Trophoblast cell (in vitro differentiated cells and primary cell): ENCODE results near the gene EME1.

Experiments used
- DNase-seq, 2 donors: peaks; one replicate each; pipeline ENCODE4 v3.0.0-alpha.2; 2016
- H2AFZ ChIP-seq: 2 replicates; pipeline ENCODE4 v1.6.1; 2013; ENCODE audit warnings: low read length, moderate library complexity, mild to moderate bottlenecking; ENCODE audit not compliant: insufficient read depth, poor library complexity
- H2AK5ac ChIP-seq: 2 replicates; pipeline ENCODE4 v1.6.1; 2013; ENCODE audit warnings: mild to moderate bottlenecking, low read length
- H2BK120ac ChIP-seq: 2 replicates; pipeline ENCODE4 v1.6.1; 2013; ENCODE audit warnings: low read length, mild to moderate bottlenecking, moderate library complexity; ENCODE audit not compliant: insufficient read depth, poor library complexity
- H2BK12ac ChIP-seq: 2 replicates; pipeline ENCODE4 v1.6.1; 2013; ENCODE audit warnings: mild to moderate bottlenecking, low read length, moderate library complexity
- H2BK5ac ChIP-seq: 2 replicates; pipeline ENCODE4 v1.6.1; 2013; ENCODE audit warnings: low read length, low read depth, moderate library complexity, mild to moderate bottlenecking; ENCODE audit not compliant: poor library complexity
- H3K14ac ChIP-seq: 2 replicates; pipeline ENCODE4 v1.6.1; 2013; ENCODE audit warnings: mild to moderate bottlenecking, low read length
- H3K18ac ChIP-seq: 2 replicates; pipeline ENCODE4 v1.6.1; 2013; ENCODE audit warnings: mild to moderate bottlenecking, low read length
- H3K23ac ChIP-seq: 2 replicates; pipeline ENCODE4 v1.6.1; 2013; ENCODE audit warnings: low read length
- H3K27ac ChIP-seq: 2 replicates; pipeline ENCODE4 v1.5.1; 2013; ENCODE audit warnings: low read depth, mild to moderate bottlenecking, inconsistent platforms, low read length, moderate library complexity
- H3K27me3 ChIP-seq: 2 replicates; pipeline ENCODE4 v1.6.1; 2013; ENCODE audit warnings: inconsistent platforms, mild to moderate bottlenecking, low read length, moderate library complexity; ENCODE audit not compliant: insufficient read depth
- H3K36me3 ChIP-seq, 2 experiments: 1 replicate in 1 of 2; 2 replicates in 1 of 2; pipeline ENCODE4 v1.6.1; 2013; ENCODE audit warnings: low read length in 2 of 2, mild to moderate bottlenecking in 2 of 2, moderate library complexity in 1 of 2; ENCODE audit not compliant: insufficient read depth in 2 of 2, control insufficient read depth in 1 of 2
- H3K4ac ChIP-seq: 2 replicates; pipeline ENCODE4 v1.6.1; 2013; ENCODE audit warnings: low read depth, mild to moderate bottlenecking, low read length, moderate library complexity
- H3K4me1 ChIP-seq, 2 experiments: 1 replicate in 1 of 2; 2 replicates in 1 of 2; pipeline ENCODE4 v1.6.1; 2013; ENCODE audit warnings: low read length in 2 of 2, mild to moderate bottlenecking in 2 of 2, moderate library complexity in 1 of 2; ENCODE audit not compliant: insufficient read depth in 2 of 2, control insufficient read depth in 1 of 2
- H3K4me2 ChIP-seq: 2 replicates; pipeline ENCODE4 v1.6.1; 2013; ENCODE audit warnings: inconsistent platforms, mild to moderate bottlenecking, low read length, moderate library complexity
- H3K4me3 ChIP-seq: 2 replicates; pipeline ENCODE4 v1.5.1; 2013; ENCODE audit warnings: mild to moderate bottlenecking, low read depth, low read length, inconsistent platforms
- H3K79me1 ChIP-seq: one replicate; pipeline ENCODE4 v1.6.1; 2013; ENCODE audit warnings: low read length
- H3K79me2 ChIP-seq: 2 replicates; pipeline ENCODE4 v1.6.1; 2013; ENCODE audit warnings: low read length, mild to moderate bottlenecking; ENCODE audit not compliant: control insufficient read depth, insufficient read depth, poor library complexity
- H3K9ac ChIP-seq: 2 replicates; pipeline ENCODE4 v1.6.1; 2013; ENCODE audit warnings: mild to moderate bottlenecking, low read length
- H3K9me3 ChIP-seq: 2 replicates; pipeline ENCODE4 v1.6.1; 2013; ENCODE audit warnings: low read depth, mild to moderate bottlenecking, control low read depth, inconsistent platforms, low read length; ENCODE audit not compliant: insufficient read depth
- H4K12ac ChIP-seq: 2 replicates; pipeline ENCODE4 v1.6.1; 2013; ENCODE audit warnings: low read depth, mild to moderate bottlenecking, low read length, moderate library complexity
- H4K8ac ChIP-seq: 2 replicates; pipeline ENCODE4 v1.6.1; 2013; ENCODE audit warnings: low read depth, mild to moderate bottlenecking, low read length, moderate library complexity
- H4K91ac ChIP-seq: one replicate; pipeline ENCODE4 v1.6.1; 2013; ENCODE audit warnings: low read depth, mild to moderate bottlenecking, low read length, moderate library complexity
- WGBS: extraction: QIAGEN DNeasy Blood & Tissue Kit; methylation state at CpG from one replicate; pipeline ENCODE4 v1.1.7; 2013; ENCODE audit warnings: missing lambda C conversion rate; ENCODE audit not compliant: insufficient read length, insufficient coverage; ENCODE audit errors: extremely low coverage; 5-methylcytosine and 5-hydroxymethylcytosine counted together

The EME1 gene

GRCh38 chr17:50393700-50394099 lies 20.7 kb downstream of the EME1 start:
- Histone ChIP-seq H2AK5ac (no peak overlapping the region), H3K4me2 (no peak overlapping the region), H2AFZ (no peak overlapping the region), H3K18ac (no peak overlapping the region), H2BK12ac (no peak overlapping the region), H3K9ac (no peak overlapping the region), H2BK5ac (no peak overlapping the region), H4K12ac (no peak overlapping the region), H3K27me3 (no peaks in the 10 kb centered on the region), H3K27ac (no peak overlapping the region), H3K4ac (no peak overlapping the region), H4K91ac (no peak overlapping the region), H2BK120ac (no peak overlapping the region), H3K36me3 (peaks cover 42 to 59% of the 10 kb centered on the region in 2 experiments), H4K8ac (no peak overlapping the region), H3K79me1 (peaks cover 9% of the 10 kb centered on the region), H3K79me2 (peaks cover 15% of the 10 kb centered on the region), H3K9me3 (no peaks in the 10 kb centered on the region), H3K4me3 (no peak overlapping the region), H3K23ac (no peak overlapping the region), H3K4me1 (peaks cover 2 to 16% of the 10 kb centered on the region in 2 experiments), H3K14ac (no peak overlapping the region)
- DNase-seq: no peak
- WGBS: no CpG with 5 or more reads among the region's 5 CpGs

- H3K4ac ChIP-seq: no peak overlapping the region
- no peak overlapping the region for H3K4me3 ChIP-seq
- DNase-seq: no peak
- peaks cover 3% of the 10 kb centered on the region for H3K9me3 ChIP-seq
- no peak overlapping the region for H3K23ac ChIP-seq
- WGBS: no CpG with 5 or more reads among the region's 3 CpGs
- H2BK5ac ChIP-seq: no peak overlapping the region
- H3K27ac ChIP-seq: no peak overlapping the region
- H3K9ac ChIP-seq: no peak overlapping the region
- no peak overlapping the region for H4K12ac ChIP-seq
- no peak overlapping the region for H3K4me2 ChIP-seq
- peaks cover 15% of the 10 kb centered on the region for H3K79me2 ChIP-seq
- peaks cover 35 to 51% of the 10 kb centered on the region in 2 experiments for H3K36me3 ChIP-seq
- no peak overlapping the region for H4K91ac ChIP-seq
- no peak overlapping the region for H4K8ac ChIP-seq
- H3K4me1 ChIP-seq: peaks cover 2 to 16% of the 10 kb centered on the region in 2 experiments
- H3K18ac ChIP-seq: no peak overlapping the region
- no peak overlapping the region for H2AFZ ChIP-seq
- H2AK5ac ChIP-seq: no peak overlapping the region
- no peak overlapping the region for H3K14ac ChIP-seq
- H3K79me1 ChIP-seq: peaks cover 9% of the 10 kb centered on the region
- H2BK120ac ChIP-seq: no peak overlapping the region
- H2BK12ac ChIP-seq: no peak overlapping the region
- no peaks in the 10 kb centered on the region for H3K27me3 ChIP-seq
These were observed 21.7 kb downstream of the EME1 start for GRCh38 chr17:50394711-50395110.

- Histone ChIP-seq H3K4me2 (peak overlapping the region; percentile 96), H3K14ac (peak overlapping the region; percentile 75), H3K27me3 (no peaks in the 10 kb centered on the region), H3K9me3 (peaks cover 3% of the 10 kb centered on the region), H2BK5ac (peak overlapping the region; percentile 51), H2AK5ac (peak overlapping the region; percentile 85), H2BK120ac (peak overlapping the region; percentile 0), H3K36me3 (peaks cover 27 to 38% of the 10 kb centered on the region in 2 experiments), H3K27ac (no peak overlapping the region), H3K4me1 (peaks cover 2 to 16% of the 10 kb centered on the region in 2 experiments), H2AFZ (peak overlapping the region; percentile 15), H3K9ac (peak overlapping the region; percentile 75), H3K79me1 (peaks cover 9% of the 10 kb centered on the region), H4K8ac (peak overlapping the region; percentile 83), H3K18ac (peak overlapping the region; percentile 5), H3K23ac (no peak overlapping the region), H3K4me3 (peak overlapping the region; percentile 81), H2BK12ac (no peak overlapping the region), H3K79me2 (peaks cover 15% of the 10 kb centered on the region), H3K4ac (peak overlapping the region; percentile 90), H4K91ac (peak overlapping the region; percentile 93), H4K12ac (peak overlapping the region; percentile 73)
- DNase-seq: peak; percentile 40 to 73
- no CpG with 5 or more reads among the region's 30 CpGs for WGBS
These were observed 23.5 kb downstream of the EME1 start for GRCh38 chr17:50396261-50397110.

DNA sequence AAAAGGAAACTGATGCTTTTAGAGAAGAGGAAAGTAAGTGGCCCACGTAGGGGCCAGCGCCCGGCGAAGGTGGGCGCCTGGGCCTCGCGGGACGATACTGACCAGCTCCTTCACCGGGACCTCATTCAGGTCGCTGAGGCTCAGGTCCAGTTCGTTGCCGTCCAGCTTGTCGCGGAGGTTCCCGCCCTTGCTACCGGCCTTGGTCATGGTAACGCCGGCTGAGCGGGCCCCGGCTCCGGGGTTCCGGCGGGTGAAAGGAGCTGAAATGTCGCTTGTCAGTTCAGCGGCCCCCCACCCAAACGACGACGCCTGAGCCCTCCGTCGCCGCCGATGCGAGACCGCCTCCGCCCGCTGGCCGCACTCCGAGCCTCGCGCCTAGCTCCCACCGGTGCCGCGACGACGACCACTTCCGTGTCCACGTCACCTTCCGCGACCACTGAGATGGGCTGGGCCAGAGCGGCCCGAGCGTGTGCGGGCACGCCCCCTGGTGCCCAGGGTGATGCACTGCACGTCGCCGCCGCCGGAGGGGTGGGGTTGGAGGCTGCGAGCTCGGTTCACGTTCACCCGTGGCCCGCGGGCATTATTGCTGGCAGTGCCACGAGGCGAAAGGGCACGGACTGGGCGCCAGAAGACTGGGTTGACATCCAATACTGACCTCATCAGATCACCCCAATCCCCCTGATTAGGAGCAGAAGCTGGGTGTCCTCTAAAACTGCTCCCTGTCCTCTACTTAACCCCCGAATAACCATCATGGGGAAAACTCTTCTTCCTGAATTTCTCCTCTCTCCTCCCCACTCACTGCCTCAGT lies 24.3 kb downstream of the EME1 start, which contains the start of gene LRRC59:
TSS of gene LRRC59 (minus strand) at position 413 of the 808 bp plus-strand sequence. CDS start at position 207, 206 bp downstream.
- no CpG with 5 or more reads among the region's 70 CpGs for WGBS
- Histone ChIP-seq H3K79me1 (peaks cover 9% of the 10 kb centered on the region), H3K79me2 (peaks cover 15% of the 10 kb centered on the region), H3K36me3 (peaks cover 19 to 30% of the 10 kb centered on the region in 2 experiments), H4K8ac (peak within 1 kb of the TSS; percentile 83), H3K4me2 (peak within 1 kb of the TSS; percentile 96), H3K4ac (peak within 1 kb of the TSS; percentile 90), H2BK5ac (peak within 1 kb of the TSS; percentile 51), H3K14ac (peak within 1 kb of the TSS; percentile 75), H3K27me3 (no peaks in the 10 kb centered on the region), H3K4me3 (peak within 1 kb of the TSS; percentile 81), H2BK12ac (peak within 1 kb of the TSS; percentile 51), H3K9ac (peak within 1 kb of the TSS; percentile 75), H3K18ac (peak within 1 kb of the TSS; percentile 74), H3K23ac (no peak within 1 kb of the TSS), H4K12ac (peak within 1 kb of the TSS; percentile 73), H3K9me3 (peaks cover 3% of the 10 kb centered on the region), H2AK5ac (peak within 1 kb of the TSS; percentile 85), H3K27ac (no peak within 1 kb of the TSS), H2BK120ac (peak within 1 kb of the TSS; percentile 65), H3K4me1 (peaks cover 2 to 16% of the 10 kb centered on the region in 2 experiments), H4K91ac (peak within 1 kb of the TSS; percentile 93), H2AFZ (peak within 1 kb of the TSS; percentile 27)
- peak; percentile 73 to 91 for DNase-seq
